Cardiac muscle cell (in vitro differentiated cells and primary cell): ENCODE measurements around the gene TRABD2B. TPM values are rescaled to one million over a fixed set of nuclear protein-coding genes. Genes with fewer than 3 reads are reported as not detected.

Source experiments
- DNase-seq, 2 donors: peaks; one replicate each; pipeline versions ENCODE4 v3.0.0 to v3.0.0-alpha.2; 2010 to 2017; ENCODE audit warnings: low read depth in 1 of 2, low spot score in 1 of 2
- H3K27ac ChIP-seq: fragments of 200-600 bp; sonication (generic); 2 replicates; pipeline ENCODE4 v1.5.1; 2016
- H3K27me3 ChIP-seq: fragments of 200-600 bp; sonication (generic); 2 replicates; pipeline ENCODE4 v1.6.0; 2016; ENCODE audit warnings: control low read depth
- H3K36me3 ChIP-seq: fragments of 200-600 bp; sonication (generic); 2 replicates; pipeline ENCODE4 v1.5.1; 2016; ENCODE audit warnings: control low read depth
- H3K4me1 ChIP-seq: fragments of 200-600 bp; sonication (generic); 2 replicates; pipeline ENCODE4 v1.8.1; 2017; ENCODE audit warnings: low read depth, mild to moderate bottlenecking, mixed run types
- H3K4me3 ChIP-seq: fragments of 200-600 bp; sonication (generic); 2 replicates; pipeline ENCODE4 v1.5.1; 2016; ENCODE audit warnings: mild to moderate bottlenecking
- H3K9me3 ChIP-seq: fragments of 200-600 bp; sonication (generic); 2 replicates; pipeline ENCODE4 v1.5.1; 2017; ENCODE audit warnings: low read depth, mild to moderate bottlenecking, control low read depth
- CTCF ChIP-seq: IDR thresholded peaks from 2 replicates; pipeline ENCODE4 v1.5.1; 2012; ENCODE audit warnings: low read depth, mild to moderate bottlenecking, low read length
- polyA plus RNA-seq: library from polyadenylated mRNA; unstranded; fragments of >200 nt; fragmentation: Nextera tagmentation; extraction: Ambion mirVana; gene quantifications from 2 replicates; pipeline ENCODE4 v1.2.1, GENCODE V29; 2016
- total RNA-seq: library from RNA; depleted of rRNA; stranded (reverse); fragments of >200 nt; gene quantifications from 2 replicates; pipeline ENCODE4 v1.2.3, GENCODE V29; 2016

TRABD2B gene
- total and polyA plus RNA-seq, 2 experiments from 2014 or later: 0.60 to 0.82 TPM

DNA sequence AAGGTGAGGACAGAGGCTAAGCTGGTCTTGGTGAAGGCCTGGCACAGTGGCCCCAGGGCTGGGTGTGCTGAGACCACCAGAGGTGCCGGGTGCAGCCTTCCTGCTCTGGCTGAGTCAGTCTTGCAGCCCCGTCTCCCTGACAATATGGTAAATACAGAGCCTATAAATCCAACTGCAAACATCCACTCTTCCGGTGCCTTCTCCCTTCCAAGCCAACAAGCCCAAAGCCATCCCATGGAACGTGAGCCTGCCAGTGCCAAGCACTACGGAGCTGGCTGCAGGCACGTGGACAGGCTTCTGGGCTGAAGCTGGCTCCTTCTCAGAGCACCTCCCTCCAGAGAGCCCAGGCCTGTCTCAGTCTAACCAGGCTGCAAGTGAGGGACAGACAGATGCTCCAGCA lies 70.0 kb downstream of the TRABD2B start:
- DNase-seq: no peak
- H3K27ac ChIP-seq: no peak overlapping the region
- H3K4me1 ChIP-seq: no peaks in the 10 kb centered on the region
- no peaks in the 10 kb centered on the region for H3K27me3 ChIP-seq
- no peaks in the 10 kb centered on the region for H3K9me3 ChIP-seq
- TF ChIP-seq CTCF: no peak
- H3K36me3 ChIP-seq: no peaks in the 10 kb centered on the region
- no peak overlapping the region for H3K4me3 ChIP-seq

DNA sequence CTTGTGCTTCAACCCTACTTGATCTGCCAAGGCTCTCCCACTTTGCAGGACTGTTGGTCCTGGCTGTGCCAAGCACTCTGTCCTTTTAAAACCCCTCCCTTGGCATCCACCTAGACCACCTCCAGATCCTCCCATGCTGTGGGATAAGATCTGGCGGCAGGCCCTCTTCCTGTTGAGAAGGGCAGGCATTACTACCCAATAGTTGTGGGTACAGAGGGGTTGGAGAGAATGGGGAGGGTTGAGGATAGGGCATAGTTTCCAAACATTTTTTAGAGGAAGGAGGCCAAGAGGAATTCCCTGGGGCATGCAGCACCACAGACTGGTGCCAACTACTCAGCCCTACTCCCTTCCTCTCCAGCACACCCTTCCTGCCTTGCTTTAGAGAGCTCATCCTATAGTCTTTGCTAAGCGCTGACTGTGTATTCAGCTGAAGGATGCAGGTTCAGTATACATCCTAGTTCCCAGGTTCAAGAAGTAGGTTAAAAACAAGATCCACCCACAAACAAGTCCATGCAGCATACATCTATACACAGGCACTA lies 70.7 kb downstream of the TRABD2B start:
- Histone ChIP-seq H3K9me3 (no peaks in the 10 kb centered on the region), H3K4me1 (no peaks in the 10 kb centered on the region), H3K36me3 (no peaks in the 10 kb centered on the region), H3K4me3 (no peak overlapping the region), H3K27ac (no peak overlapping the region), H3K27me3 (no peaks in the 10 kb centered on the region)
- no peak for DNase-seq
- no peak for TF ChIP-seq CTCF

- no peak for DNase-seq
- no peak overlapping the region for H3K4me3 ChIP-seq
- no peaks in the 10 kb centered on the region for H3K36me3 ChIP-seq
- no peaks in the 10 kb centered on the region for H3K4me1 ChIP-seq
- no peak for TF ChIP-seq CTCF
- no peaks in the 10 kb centered on the region for H3K27me3 ChIP-seq
- H3K27ac ChIP-seq: no peak overlapping the region
- H3K9me3 ChIP-seq: no peaks in the 10 kb centered on the region
Observed at GRCh38 chr1:47924270-47925048, 72.7 kb downstream of the TRABD2B start.

DNA sequence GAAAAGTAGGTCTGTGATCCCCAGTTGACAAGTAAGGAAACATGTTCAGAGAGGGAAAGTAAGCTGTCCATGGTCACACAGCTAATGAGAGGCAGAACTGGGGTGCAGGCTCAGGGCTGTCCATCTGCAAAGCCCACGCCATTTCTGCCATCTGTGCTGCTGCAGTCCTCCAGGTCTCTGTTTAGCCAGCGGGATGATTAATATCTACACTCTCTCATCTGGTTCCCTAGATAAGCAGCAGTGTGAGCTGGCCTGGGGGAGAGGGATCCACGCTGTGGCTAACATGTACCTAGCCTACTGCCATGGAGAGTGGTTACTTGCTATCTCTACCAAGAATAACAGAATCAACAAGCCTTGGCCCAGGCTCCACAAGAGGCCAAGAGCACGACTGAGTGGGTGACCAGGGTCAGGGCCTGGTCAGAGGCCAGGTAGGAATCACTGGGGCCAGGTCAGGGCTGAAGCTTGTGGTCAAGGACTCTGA lies 75.2 kb downstream of the TRABD2B start:
- DNase-seq: no peak
- Histone ChIP-seq H3K36me3 (no peaks in the 10 kb centered on the region), H3K4me1 (no peaks in the 10 kb centered on the region), H3K27me3 (no peaks in the 10 kb centered on the region), H3K4me3 (no peak overlapping the region), H3K27ac (no peak overlapping the region), H3K9me3 (no peaks in the 10 kb centered on the region)
- no peak for TF ChIP-seq CTCF

- H3K4me3 ChIP-seq: no peak overlapping the region
- no peak overlapping the region for H3K27ac ChIP-seq
- no peaks in the 10 kb centered on the region for H3K9me3 ChIP-seq
- no peak for DNase-seq
- no peaks in the 10 kb centered on the region for H3K4me1 ChIP-seq
- TF ChIP-seq CTCF: no peak
- H3K27me3 ChIP-seq: no peaks in the 10 kb centered on the region
- H3K36me3 ChIP-seq: no peaks in the 10 kb centered on the region
Observed at GRCh38 chr1:47919113-47919833, 77.9 kb downstream of the TRABD2B start.
